ENCODE data around the gene SKAP1.

SKAP1 gene

DNA sequence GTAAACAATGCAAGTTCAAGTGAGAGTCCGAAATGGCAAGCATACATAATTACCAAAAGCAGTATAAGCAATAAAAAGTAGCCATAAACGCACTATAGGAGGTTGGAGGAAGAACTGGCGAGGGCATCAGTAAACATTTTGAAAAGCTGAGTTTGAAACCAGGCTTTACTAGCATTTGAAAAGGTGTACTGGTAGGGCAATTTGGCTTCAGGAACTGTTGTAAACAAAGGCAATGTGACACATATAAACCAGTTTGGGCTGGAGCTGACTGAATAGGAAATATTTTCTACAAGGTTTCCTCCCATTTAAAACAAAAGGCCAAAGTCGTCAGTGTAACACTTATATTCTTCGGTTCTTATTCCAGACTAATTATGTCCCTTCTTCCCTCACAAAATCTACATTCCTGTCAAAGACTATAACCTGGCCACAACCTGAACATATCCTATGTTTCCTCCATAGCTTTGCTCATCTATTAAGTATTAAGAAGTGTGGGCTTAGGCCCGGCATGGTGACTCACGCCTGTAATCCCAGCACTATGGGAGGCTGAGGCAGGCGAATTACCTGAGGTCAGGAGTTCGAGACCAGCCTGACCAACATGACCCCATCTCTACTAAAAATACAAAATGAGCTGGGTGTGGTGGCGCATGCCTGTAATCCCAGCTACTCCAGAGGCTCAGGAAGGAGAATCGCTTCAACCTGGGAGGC is 336.5 kb downstream of the SKAP1 start:
- DNase-seq: no peak

- no peak for DNase-seq
Observed at GRCh38 chr17:48084932-48085331, 345.1 kb downstream of the SKAP1 start.

All from KG1 (cell line).